D721Med (cell line): ENCODE data around the gene MND1.

ENCODE experiments used
- DNase-seq: peaks from one replicate; pipeline ENCODE4 v3.0.0; 2011; ENCODE audit warnings: low spot score; ENCODE audit not compliant: insufficient read length
- FAIRE-seq: peaks from 2 replicates; lab custom pipeline; 2011; peaks lifted over from hg19 to GRCh38; lab: Jason Lieb, UNC
- CTCF ChIP-seq: IDR thresholded peaks from 2 replicates; pipeline ENCODE4 v1.5.1; 2012; ENCODE audit warnings: mild to moderate bottlenecking, control low read depth; ENCODE audit not compliant: insufficient read depth; ENCODE audit errors: missing control alignments

Gene MND1

DNA sequence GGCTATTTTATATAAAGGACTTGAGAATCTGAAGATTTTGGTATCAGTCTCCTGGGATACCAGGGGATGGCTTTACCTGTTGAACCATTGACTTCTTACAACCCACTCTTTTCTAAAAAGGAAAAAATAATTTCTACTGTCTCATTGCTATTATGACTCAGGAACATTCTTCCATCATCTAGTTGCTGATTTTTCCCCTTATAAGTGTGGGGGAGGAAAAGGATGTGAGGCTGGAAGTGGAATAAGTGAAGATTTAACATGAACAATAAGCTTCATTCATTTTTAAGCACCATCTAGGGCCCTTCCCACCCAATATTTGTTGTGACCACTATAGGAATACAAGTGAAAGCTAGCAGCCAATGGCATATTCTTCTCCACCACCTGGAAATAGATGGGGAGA, 10.6 kb upstream of the MND1 start:
- no peak for FAIRE-seq
- TF ChIP-seq CTCF = no peak
- no peak for DNase-seq

DNA sequence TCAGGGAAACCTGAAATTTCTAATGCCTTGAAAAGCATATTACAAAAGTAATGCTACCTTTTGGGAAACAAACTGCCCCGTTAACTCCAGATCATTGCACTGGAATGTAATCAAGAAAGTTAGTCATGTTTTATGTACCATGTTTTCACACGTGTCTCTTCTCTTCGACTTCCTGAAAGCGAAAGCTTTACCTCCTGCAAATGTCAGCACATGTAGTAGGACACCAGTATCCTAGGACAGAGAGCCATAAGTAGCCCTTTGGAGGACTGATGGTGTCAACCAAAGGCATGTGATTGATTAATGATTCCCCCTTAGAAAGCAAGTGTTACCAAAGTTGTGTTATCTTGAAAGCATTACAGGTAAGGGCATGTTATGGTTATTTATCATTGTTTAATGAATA, 8.8 kb upstream of the MND1 start:
- TF ChIP-seq CTCF = no peak
- FAIRE-seq = no peak
- no peak for DNase-seq

DNA sequence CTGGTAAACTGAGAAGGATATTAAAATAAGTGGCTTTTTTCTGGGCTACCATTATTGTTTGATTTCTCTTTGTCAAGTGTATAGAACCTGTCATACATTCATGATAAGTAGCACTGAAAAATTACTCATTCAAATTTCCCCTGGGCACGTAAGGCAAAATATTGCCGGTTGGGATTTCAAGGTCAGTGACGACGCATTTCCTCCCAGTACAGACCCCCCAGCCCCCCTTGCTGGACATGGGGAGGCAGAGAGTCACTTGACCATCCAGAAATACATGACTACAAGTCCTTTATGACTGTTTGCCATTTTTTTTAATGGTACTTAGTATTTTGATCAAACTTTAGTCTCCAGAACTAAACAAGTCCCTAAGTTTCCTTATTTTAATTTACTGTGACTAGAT, 6.8 kb upstream of the MND1 start:
- FAIRE-seq (no peak), DNase-seq (no peak)
- no peak for TF ChIP-seq CTCF

- no peak for TF ChIP-seq CTCF
- DNase-seq (no peak), FAIRE-seq (no peak)
Measured at GRCh38 chr4:153341575-153342090, 2.9 kb upstream of the MND1 start.

GRCh38 chr4:153342751-153343552, 1.5 kb upstream of the MND1 start:
- DNase-seq (no peak), FAIRE-seq (no peak)
- TF ChIP-seq CTCF = no peak

DNA sequence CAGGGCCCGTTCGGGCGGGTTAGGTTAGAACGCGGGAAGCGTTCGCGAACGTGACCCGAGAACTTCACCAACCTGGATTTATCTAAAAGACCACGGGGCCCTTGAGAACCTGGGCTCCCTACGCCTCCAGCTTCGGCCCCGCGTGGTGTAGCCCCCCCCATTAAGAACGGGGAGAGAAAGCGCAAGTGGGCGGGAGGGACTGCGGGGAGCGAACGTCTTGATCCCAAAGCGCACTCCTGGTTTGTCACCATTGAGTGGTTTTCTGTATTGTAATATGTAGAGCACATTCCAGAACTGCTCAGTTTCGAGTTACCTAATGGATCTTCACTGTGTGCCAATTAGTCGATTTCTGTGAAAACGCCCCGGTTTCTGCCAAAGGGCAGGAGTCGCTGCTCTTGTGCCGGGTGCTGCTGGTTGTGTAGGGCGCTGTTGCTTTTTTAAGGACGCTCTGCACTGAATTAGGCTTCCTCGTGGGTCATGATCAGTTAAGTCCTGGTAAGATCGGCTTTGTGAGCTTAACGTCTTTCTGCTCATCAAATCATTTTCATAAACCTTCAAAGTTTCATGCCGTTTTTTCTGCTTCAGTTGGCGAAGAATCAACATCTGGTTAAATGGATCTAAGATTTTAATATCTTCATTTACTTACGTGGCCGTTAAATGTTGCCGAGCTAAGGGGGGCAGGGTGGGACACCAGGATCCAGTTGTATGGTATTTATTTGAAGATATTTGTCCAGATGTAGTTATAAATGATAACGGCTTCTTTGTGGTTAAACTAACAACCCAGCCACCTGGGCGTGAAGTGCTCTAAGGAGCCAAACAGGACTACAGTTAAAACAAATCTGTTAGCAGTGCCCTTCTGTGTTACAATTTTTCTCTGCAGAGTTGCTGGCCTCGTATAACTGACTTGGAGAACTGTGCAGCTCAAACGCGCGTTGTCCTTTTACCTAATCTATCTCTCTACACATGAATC, 809 bp downstream of the MND1 start:
- FAIRE-seq (no peak), DNase-seq (no peak)
- no peak for TF ChIP-seq CTCF
